Spleen (tissue), 11 donors: ENCODE results near the gene FOXL3. TPM values are rescaled to one million over a fixed set of nuclear protein-coding genes. Genes with fewer than 3 reads are reported as not detected.
A peak's percentile ranks its signal among the peaks of the same experiment; 100 is the strongest.

Experiments
- DNase-seq: peaks from one replicate; pipeline ENCODE4 v3.0.0-alpha.2; 2020
- H3K27ac ChIP-seq, 8 donors: fragments of 200-600 bp; sonication (generic) in 7 of 8; 1 replicate in 4 of 8; 2 replicates in 4 of 8; pipeline versions ENCODE4 v1.5.0 to v1.8.0; 2016 to 2021; ENCODE audit warnings: inconsistent platforms in 4 of 8, mild to moderate bottlenecking in 4 of 8, moderate library complexity in 1 of 8
- H3K27me3 ChIP-seq, 7 donors: fragments of 200-600 bp; sonication (generic) in 6 of 7; replicated peaks in 1 of 7; 1 replicate in 4 of 7; 2 replicates in 3 of 7; pipeline versions ENCODE4 v1.5.0 to v1.8.0; 2016 to 2021; ENCODE audit warnings: inconsistent platforms in 3 of 7, mild to moderate bottlenecking in 1 of 7
- H3K36me3 ChIP-seq, 6 donors: fragments of 200-600 bp; sonication (generic) in 5 of 6; 1 replicate in 4 of 6; 2 replicates in 2 of 6; pipeline versions ENCODE4 v1.5.0 to v1.8.0; 2016 to 2021; ENCODE audit warnings: inconsistent platforms in 2 of 6
- H3K4me1 ChIP-seq, 6 donors: fragments of 200-600 bp; sonication (generic) in 5 of 6; 1 replicate in 3 of 6; 2 replicates in 3 of 6; pipeline versions ENCODE4 v1.5.0 to v1.8.0; 2016 to 2021; ENCODE audit warnings: inconsistent platforms in 3 of 6
- H3K4me3 ChIP-seq, 8 donors: fragments of 200-600 bp; sonication (generic) in 7 of 8; 1 replicate in 4 of 8; 2 replicates in 4 of 8; pipeline versions ENCODE4 v1.5.0 to v1.8.0; 2016 to 2021; ENCODE audit warnings: inconsistent platforms in 4 of 8, mild to moderate bottlenecking in 4 of 8, moderate library complexity in 2 of 8
- H3K9me3 ChIP-seq, 8 donors: fragments of 200-600 bp; sonication (generic) in 7 of 8; 1 replicate in 4 of 8; 2 replicates in 4 of 8; pipeline versions ENCODE4 v1.5.0 to v1.8.0; 2016 to 2021; ENCODE audit warnings: inconsistent platforms in 4 of 8
- POLR2A ChIP-seq, 3 donors: fragments of 450-650 bp; IDR thresholded peaks; one replicate each; pipeline ENCODE4 v1.5.1; 2017; ENCODE audit warnings: antibody characterized with exemption in 3 of 3, mild to moderate bottlenecking in 1 of 3
- POLR2AphosphoS5 ChIP-seq, 3 donors: sonication (generic); formaldehyde crosslinking; IDR thresholded peaks; one replicate each; pipeline ENCODE4 v1.5.1; 2017; ENCODE audit warnings: antibody characterized with exemption in 3 of 3
- whole genome bisulfite sequencing, 5 donors: extraction: QIAGEN DNeasy Blood & Tissue Kit in 3 of 5; methylation state at CpG; one replicate each; pipeline versions ENCODE4 v1.1.5 to v1.1.7; 2013 to 2018; 5-methylcytosine and 5-hydroxymethylcytosine counted together
- intact Hi-C: fragments of 100-400 bp; cut with DNase I; formaldehyde crosslinking; loops from one replicate; pipeline ENCODE4 v1.15.0; 2023; ENCODE audit warnings: low total_unique reads
- polyA plus RNA-seq, 3 donors: library from polyadenylated mRNA; stranded (reverse); fragments of 200-250 nt; gene quantifications; one replicate each; pipeline ENCODE4 v1.2.1, GENCODE V29; 2013
- total RNA-seq, 7 donors: library from RNA; depleted of rRNA in 3 of 7; stranded (reverse); fragments of >200 nt in 3 of 7; fragmentation: NEBNext Ultra II Directional in 4 of 7; extraction: Animal tissue kit (Norgen Biotek cat#: 25700) in 4 of 7; gene quantifications; one replicate each; pipeline versions ENCODE4 v1.1.0 to v1.2.1, GENCODE V29; 2016 to 2021
- TF ChIP-seq, protein P1 (sequence below), 11 experiments: fragments of 200-600 bp in 7 of 11; fragments of 450-650 bp in 4 of 11; sonication (generic) in 4 of 11; IDR thresholded peaks in 8 of 11; conservative IDR thresholded peaks in 3 of 11; 1 replicate in 7 of 11; 2 replicates in 4 of 11; pipeline versions ENCODE4 v1.4.0 to v1.8.0; 2016 to 2021; ENCODE audit warnings: antibody characterized with exemption in 11 of 11, inconsistent platforms in 4 of 11, mild to moderate bottlenecking in 1 of 11
- donor health status: healthy with polysubstance abuse.
- donor health status: DM: no; HTN: no; CAD: no; lungs with moderate emphysema.
- donor health status: DM: no; HTN: no; CAD: no.
- donor health status: Bipolar disorder and iron deficiency.
- donor health status: healthy.
- donor health status: DM: no; HTN: no; CAD: no.
- donor health status: DM: yes; HTN: yes; CAD: no.

Gene FOXL3
- total and polyA plus RNA-seq, 10 donors: not detected

DNA sequence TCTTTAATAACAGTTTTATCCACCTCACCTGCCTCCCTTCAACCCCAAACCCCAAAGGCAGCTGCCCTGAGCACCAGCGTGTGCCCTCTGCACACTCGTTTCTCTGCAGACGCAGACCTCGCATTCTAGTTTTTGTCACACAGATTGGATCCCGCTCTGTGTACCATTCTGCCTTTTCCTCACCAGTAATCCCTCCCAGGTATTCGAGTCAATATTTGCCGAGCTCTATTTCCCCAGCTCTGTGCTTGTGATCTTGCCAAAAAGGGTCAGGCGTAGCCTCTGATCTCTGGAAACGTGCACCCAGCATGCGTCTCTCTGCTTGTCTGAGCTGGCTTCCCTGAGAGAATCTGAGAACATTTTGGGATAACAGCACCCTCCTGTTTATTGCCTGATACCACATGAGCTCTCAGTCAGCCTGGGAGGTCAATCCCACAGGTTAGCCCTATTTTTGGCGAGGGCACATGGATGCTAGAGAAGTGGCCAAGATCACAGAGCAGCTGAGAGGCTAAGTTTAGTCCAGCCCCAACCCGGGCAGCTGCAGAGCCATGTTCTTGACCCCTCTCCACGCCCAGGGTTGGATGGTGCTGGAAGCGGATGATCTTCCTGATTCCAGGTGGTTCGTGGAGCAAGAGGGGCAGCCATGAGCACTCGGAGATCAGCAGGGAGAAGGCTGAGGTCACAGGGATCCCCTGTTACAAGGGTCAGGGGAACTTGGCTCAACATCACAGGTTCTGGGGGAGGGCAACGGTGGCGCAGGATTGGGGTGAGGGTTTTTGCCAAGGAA lies 29.1 kb downstream of the FOXL3 start:
- WGBS, 5 donors: 69 to 84% (median 77%) methylated on average over 18 of the region's 18 CpGs
- no peak overlapping the region for H3K27ac ChIP-seq

GRCh38 chr7:320297-320696 lies 30.3 kb downstream of the FOXL3 start:
- H3K4me3 ChIP-seq: no peak overlapping the region
- 79 to 93% (median 89%) methylated on average over 2 of the region's 2 CpGs for WGBS, 5 donors
- H3K36me3 ChIP-seq: no peaks in the 10 kb centered on the region
- intact Hi-C loops: loop anchor here (5.0 kb wide), 1 partner anchor 452 kb away; no protein-coding TSS in a partner anchor
- TF ChIP-seq POLR2A (IDR thresholded peaks at IDR 0.05) (no peak), POLR2AphosphoS5 (IDR thresholded peaks at IDR 0.05) (no peak)
- TF ChIP-seq, protein P1, sequence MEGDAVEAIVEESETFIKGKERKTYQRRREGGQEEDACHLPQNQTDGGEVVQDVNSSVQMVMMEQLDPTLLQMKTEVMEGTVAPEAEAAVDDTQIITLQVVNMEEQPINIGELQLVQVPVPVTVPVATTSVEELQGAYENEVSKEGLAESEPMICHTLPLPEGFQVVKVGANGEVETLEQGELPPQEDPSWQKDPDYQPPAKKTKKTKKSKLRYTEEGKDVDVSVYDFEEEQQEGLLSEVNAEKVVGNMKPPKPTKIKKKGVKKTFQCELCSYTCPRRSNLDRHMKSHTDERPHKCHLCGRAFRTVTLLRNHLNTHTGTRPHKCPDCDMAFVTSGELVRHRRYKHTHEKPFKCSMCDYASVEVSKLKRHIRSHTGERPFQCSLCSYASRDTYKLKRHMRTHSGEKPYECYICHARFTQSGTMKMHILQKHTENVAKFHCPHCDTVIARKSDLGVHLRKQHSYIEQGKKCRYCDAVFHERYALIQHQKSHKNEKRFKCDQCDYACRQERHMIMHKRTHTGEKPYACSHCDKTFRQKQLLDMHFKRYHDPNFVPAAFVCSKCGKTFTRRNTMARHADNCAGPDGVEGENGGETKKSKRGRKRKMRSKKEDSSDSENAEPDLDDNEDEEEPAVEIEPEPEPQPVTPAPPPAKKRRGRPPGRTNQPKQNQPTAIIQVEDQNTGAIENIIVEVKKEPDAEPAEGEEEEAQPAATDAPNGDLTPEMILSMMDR (IDR thresholded peaks at IDR 0.05 in 8 of 11, conservative IDR thresholded peaks at IDR 0.05 in 3 of 11): no peak
- no peak overlapping the region for H3K27ac ChIP-seq
- peaks cover 0 to 14% (median 10%) of the 10 kb centered on the region in 6 donors for H3K4me1 ChIP-seq
- peaks cover 0 to 2% (median 0%) of the 10 kb centered on the region in 8 donors for H3K9me3 ChIP-seq
- peaks cover 0 to 54% (median 0%) of the 10 kb centered on the region in 7 donors for H3K27me3 ChIP-seq
- DNase-seq: peak; percentile 33

More for the DNA sequence above, 29.1 kb downstream of the FOXL3 start:
- peaks cover 0 to 7% (median 0%) of the 10 kb centered on the region in 8 donors for H3K9me3 ChIP-seq
- no peaks in the 10 kb centered on the region for H3K36me3 ChIP-seq
- peaks cover 0 to 14% (median 10%) of the 10 kb centered on the region in 6 donors for H3K4me1 ChIP-seq
- H3K27me3 ChIP-seq: peaks cover 0 to 54% (median 0%) of the 10 kb centered on the region in 7 donors
- TF ChIP-seq, protein P1 (IDR thresholded peaks at IDR 0.05 in 8 of 11, conservative IDR thresholded peaks at IDR 0.05 in 3 of 11): no peak
- TF ChIP-seq POLR2AphosphoS5 (IDR thresholded peaks at IDR 0.05) (no peak), POLR2A (IDR thresholded peaks at IDR 0.05) (no peak)
- intact Hi-C loops: loop anchor here (5.0 kb wide), 1 partner anchor 538 kb away; no protein-coding TSS in a partner anchor
- H3K4me3 ChIP-seq: no peak overlapping the region
- DNase-seq: peak; percentile 63

GRCh38 chr7:322111-322671 lies 32.2 kb downstream of the FOXL3 start:
- H3K4me1 ChIP-seq: peaks cover 0 to 14% (median 10%) of the 10 kb centered on the region in 6 donors
- no peak for TF ChIP-seq POLR2A (IDR thresholded peaks at IDR 0.05)
- TF ChIP-seq POLR2AphosphoS5 (IDR thresholded peaks at IDR 0.05): peak in 2 of 3 donors; percentile 48 to 62
- TF ChIP-seq, protein P1 (IDR thresholded peaks at IDR 0.05 in 8 of 11, conservative IDR thresholded peaks at IDR 0.05 in 3 of 11): peak; percentile 60 to 99 (median 94)
- WGBS, 5 donors: 10 to 39% (median 13%) methylated on average over 12 to 45 of the region's 45 CpGs
- H3K27me3 ChIP-seq: peaks cover 0 to 46% (median 0%) of the 10 kb centered on the region in 7 donors
- no peaks in the 10 kb centered on the region for H3K36me3 ChIP-seq
- intact Hi-C loops: loop anchor here (5.0 kb wide), 1 partner anchor 450 kb away; no protein-coding TSS in a partner anchor
- H3K4me3 ChIP-seq: peak overlapping the region in 1 of 8 donors; percentile 43
- peaks cover 0 to 8% (median 5%) of the 10 kb centered on the region in 8 donors for H3K9me3 ChIP-seq
- DNase-seq: peak; percentile 95
- no peak overlapping the region for H3K27ac ChIP-seq
